CD14-positive monocyte (primary cell): Measurements from ENCODE around the gene MARCHF3. TPM values are rescaled to one million over a fixed set of nuclear protein-coding genes. Genes with fewer than 3 reads are reported as not detected.
A peak's percentile ranks its signal among the peaks of the same experiment; 100 is the strongest.

ENCODE experiments used
- DNase-seq, 3 donors: peaks; one replicate each; pipeline ENCODE4 v3.0.0-alpha.2; 2011 to 2022
- H2AFZ ChIP-seq: 2 replicates; pipeline ENCODE4 v1.6.0; 2012; ENCODE audit warnings: mild to moderate bottlenecking, low read depth, low read length, inconsistent platforms; ENCODE audit not compliant: insufficient read depth, poor library complexity, severe bottlenecking
- H3K27ac ChIP-seq, 2 donors: 1 replicate in 1 of 2; 2 replicates in 1 of 2; pipeline ENCODE4 v1.5.1; 2012 to 2013; ENCODE audit warnings: low read length in 2 of 2, control low read depth in 1 of 2, inconsistent platforms in 1 of 2, low read depth in 1 of 2, mild to moderate bottlenecking in 1 of 2
- H3K27me3 ChIP-seq, 2 donors: one replicate each; pipeline versions ENCODE4 v1.6.0 to v1.6.1; 2011 to 2013; ENCODE audit warnings: low read length in 2 of 2; ENCODE audit not compliant: control insufficient read depth in 2 of 2, insufficient read depth in 2 of 2
- H3K36me3 ChIP-seq, 2 donors: replicated peaks in 1 of 2; 1 replicate in 1 of 2; 2 replicates in 1 of 2; pipeline versions ENCODE4 v1.5.1 to v1.6.1; 2012 to 2013; ENCODE audit warnings: low read length in 2 of 2, control low read depth in 1 of 2, inconsistent platforms in 1 of 2, mild to moderate bottlenecking in 1 of 2; ENCODE audit not compliant: insufficient read depth in 2 of 2, control insufficient read depth in 1 of 2
- H3K4me1 ChIP-seq, 2 donors: 1 replicate in 1 of 2; 2 replicates in 1 of 2; pipeline versions ENCODE4 v1.5.1 to v1.6.1; 2012 to 2013; ENCODE audit warnings: low read length in 2 of 2, control low read depth in 1 of 2, inconsistent platforms in 1 of 2, mild to moderate bottlenecking in 1 of 2, moderate library complexity in 1 of 2; ENCODE audit not compliant: insufficient read depth in 2 of 2, control insufficient read depth in 1 of 2
- H3K4me2 ChIP-seq: replicated peaks from 2 replicates; pipeline ENCODE3; 2012; ENCODE audit warnings: low read length, moderate library complexity, mild to moderate bottlenecking; ENCODE audit not compliant: poor library complexity, severe bottlenecking; ENCODE audit errors: extremely low read depth
- H3K4me3 ChIP-seq, 3 experiments: fragments of 200-600 bp in 1 of 3; sonication (generic) in 1 of 3; replicated peaks in 1 of 3; 1 replicate in 2 of 3; 2 replicates in 1 of 3; pipeline ENCODE4 v1.5.1; 2011 to 2013; ENCODE audit warnings: low read length in 3 of 3, mild to moderate bottlenecking in 3 of 3, control low read depth in 2 of 3, low read depth in 2 of 3, inconsistent platforms in 1 of 3, moderate library complexity in 1 of 3
- H3K79me2 ChIP-seq: 2 replicates; pipeline ENCODE4 v1.6.0; 2012; ENCODE audit warnings: mild to moderate bottlenecking, control low read depth, inconsistent platforms, low read length, moderate library complexity; ENCODE audit not compliant: insufficient read depth
- H3K9ac ChIP-seq: 2 replicates; pipeline ENCODE4 v1.6.0; 2017; ENCODE audit warnings: low read length, mild to moderate bottlenecking; ENCODE audit not compliant: insufficient read depth, poor library complexity, severe bottlenecking
- H3K9me3 ChIP-seq, 2 donors: replicated peaks in 1 of 2; 1 replicate in 1 of 2; 2 replicates in 1 of 2; pipeline versions ENCODE4 v1.5.1 to v1.6.1; 2012 to 2013; ENCODE audit warnings: low read length in 2 of 2, control low read depth in 1 of 2; ENCODE audit not compliant: control insufficient read depth in 1 of 2, insufficient read depth in 1 of 2
- H4K20me1 ChIP-seq: 2 replicates; pipeline ENCODE4 v1.6.0; 2012; ENCODE audit warnings: mild to moderate bottlenecking, low read length, control low read depth, moderate library complexity; ENCODE audit not compliant: insufficient read depth
- H3K27ac Mint-ChIP-seq, 7 donors: one replicate each; pipeline ENCODE4 v1.8.0; 2020; ENCODE audit warnings: mild to moderate bottlenecking in 7 of 7, mixed read lengths in 7 of 7, moderate library complexity in 6 of 7, inconsistent platforms in 2 of 7
- H3K27me3 Mint-ChIP-seq, 3 donors: one replicate each; pipeline ENCODE4 v1.8.0; 2021 to 2022; ENCODE audit warnings: low read depth in 3 of 3, mild to moderate bottlenecking in 3 of 3, mixed read lengths in 3 of 3, moderate library complexity in 3 of 3, inconsistent platforms in 1 of 3
- H3K36me3 Mint-ChIP-seq, 2 donors: one replicate each; pipeline ENCODE4 v1.8.0; 2020; ENCODE audit warnings: mixed read lengths in 2 of 2, inconsistent platforms in 1 of 2, mild to moderate bottlenecking in 1 of 2
- H3K4me1 Mint-ChIP-seq: one replicate; pipeline ENCODE4 v1.8.0; 2020; ENCODE audit warnings: mild to moderate bottlenecking, mixed read lengths
- H3K4me3 Mint-ChIP-seq, 2 donors: one replicate each; pipeline ENCODE4 v1.8.0; 2020; ENCODE audit warnings: mild to moderate bottlenecking in 2 of 2, mixed read lengths in 2 of 2, moderate library complexity in 1 of 2
- H3K9me3 Mint-ChIP-seq, 7 donors: one replicate each; pipeline ENCODE4 v1.8.0; 2020 to 2022; ENCODE audit warnings: mixed read lengths in 7 of 7, mild to moderate bottlenecking in 6 of 7, moderate library complexity in 6 of 7, inconsistent platforms in 2 of 7
- CTCF ChIP-seq: fragments of 200-600 bp; IDR thresholded peaks from one replicate; pipeline ENCODE4 v1.8.0; 2022; ENCODE audit warnings: antibody characterized with exemption, mild to moderate bottlenecking
- WGBS: methylation state at CpG from one replicate; pipeline ENCODE4 v1.1.5; 2013; ENCODE audit warnings: missing lambda C conversion rate; ENCODE audit not compliant: insufficient coverage; 5-methylcytosine and 5-hydroxymethylcytosine counted together
- intact Hi-C, 2 donors: fragments of 100-400 bp; cut with micrococcal nuclease; formaldehyde crosslinking; loops; one replicate each; pipeline versions ENCODE4 v1.15.0 to v1.15.1; 2023
- polyA plus RNA-seq, 3 donors: library from polyadenylated mRNA; depleted of rRNA in 1 of 3; unstranded in 2 of 3; stranded (reverse) in 1 of 3; fragments of 300-500 nt in 2 of 3; fragments of >200 nt in 1 of 3; fragmentation: Illumina TruSeq in 2 of 3; gene quantifications; 1 replicate in 2 of 3; 2 replicates in 1 of 3; pipeline ENCODE4 v1.2.3, GENCODE V29; 2012 to 2021

Gene MARCHF3
- polyA plus RNA-seq, 3 donors = 0.88 to 1.6 (median 0.96) TPM

- peak overlapping the region in 1 of 7 donors; percentile 12 for H3K27ac Mint-ChIP-seq
- peaks cover 6 to 15% of the 10 kb centered on the region in 2 donors for H3K36me3 ChIP-seq
- H3K9me3 Mint-ChIP-seq = peaks cover 3 to 10% (median 6%) of the 10 kb centered on the region in 7 donors
- H3K4me3 ChIP-seq = no peak overlapping the region
- no peaks in the 10 kb centered on the region for H3K27me3 ChIP-seq
- H3K27me3 Mint-ChIP-seq = peaks cover 0 to 7% (median 1%) of the 10 kb centered on the region in 3 donors
- no peaks in the 10 kb centered on the region for H3K79me2 ChIP-seq
- no peak overlapping the region for H3K4me2 ChIP-seq
- intact Hi-C loops = no loop called here
- no peak overlapping the region for H3K4me3 Mint-ChIP-seq
- TF ChIP-seq CTCF = no peak
- 98% methylated on average over 14 of the region's 14 CpGs for WGBS
- H2AFZ ChIP-seq = no peak overlapping the region
- peaks cover 15% of the 10 kb centered on the region for H3K4me1 Mint-ChIP-seq
- no peak overlapping the region for H3K27ac ChIP-seq
- no peaks in the 10 kb centered on the region for H4K20me1 ChIP-seq
- peaks cover 20 to 59% of the 10 kb centered on the region in 2 donors for H3K36me3 Mint-ChIP-seq
- DNase-seq = no peak
- no peaks in the 10 kb centered on the region for H3K4me1 ChIP-seq
- H3K9me3 ChIP-seq = peaks cover 0 to 6% of the 10 kb centered on the region in 2 donors
- no peak overlapping the region for H3K9ac ChIP-seq
Measured at GRCh38 chr5:126851501-126852011, 178.8 kb downstream of the MARCHF3 start.

GRCh38 chr5:126849101-126849678 lies 181.2 kb downstream of the MARCHF3 start:
- peaks cover 0 to 6% of the 10 kb centered on the region in 2 donors for H3K36me3 ChIP-seq
- WGBS = no CpG with 5 or more reads among the region's 3 CpGs
- H3K79me2 ChIP-seq = no peaks in the 10 kb centered on the region
- H3K27me3 ChIP-seq = no peaks in the 10 kb centered on the region
- H2AFZ ChIP-seq = no peak overlapping the region
- H3K9me3 Mint-ChIP-seq = peaks cover 4 to 10% (median 6%) of the 10 kb centered on the region in 7 donors
- no peak overlapping the region for H3K4me3 Mint-ChIP-seq
- no peak overlapping the region for H3K4me3 ChIP-seq
- peaks cover 0 to 7% (median 1%) of the 10 kb centered on the region in 3 donors for H3K27me3 Mint-ChIP-seq
- H3K27ac ChIP-seq = no peak overlapping the region
- H4K20me1 ChIP-seq = no peaks in the 10 kb centered on the region
- no peak overlapping the region for H3K27ac Mint-ChIP-seq
- no peak overlapping the region for H3K9ac ChIP-seq
- intact Hi-C loops = no loop called here
- peaks cover 32% of the 10 kb centered on the region for H3K4me1 Mint-ChIP-seq
- DNase-seq = no peak
- no peak for TF ChIP-seq CTCF
- H3K9me3 ChIP-seq = peaks cover 0 to 6% of the 10 kb centered on the region in 2 donors
- H3K4me1 ChIP-seq = peaks cover 6 to 9% of the 10 kb centered on the region in 2 donors
- peaks cover 12 to 41% of the 10 kb centered on the region in 2 donors for H3K36me3 Mint-ChIP-seq
- H3K4me2 ChIP-seq = no peak overlapping the region
